H1 (cell line): Measurements from ENCODE around the gene RHBDF2.

Experiments used
- CTCF ChIP-seq, 3 experiments: IDR thresholded peaks; 1 replicate in 2 of 3; 2 replicates in 1 of 3; pipeline versions ENCODE4 v1.5.1 to v1.6.1; 2011; ENCODE audit warnings: low read length in 3 of 3, mild to moderate bottlenecking in 3 of 3, inconsistent platforms in 2 of 3, low read depth in 1 of 3, moderate library complexity in 1 of 3; ENCODE audit not compliant: insufficient read depth in 1 of 3; ENCODE audit errors: control extremely low read depth in 1 of 3
- GTF2F1 ChIP-seq: IDR thresholded peaks from 2 replicates; pipeline ENCODE4 v1.6.1; 2012; ENCODE audit warnings: low read depth, low read length, improper control_type of control experiment, borderline replicate concordance
- POLR2A ChIP-seq, 2 experiments: IDR thresholded peaks; 1 replicate in 1 of 2; 2 replicates in 1 of 2; pipeline ENCODE4 v1.6.1; 2011; ENCODE audit warnings: low read depth in 2 of 2, low read length in 2 of 2, mild to moderate bottlenecking in 2 of 2; ENCODE audit errors: control extremely low read depth in 1 of 2
- POLR2AphosphoS5 ChIP-seq: IDR thresholded peaks from 2 replicates; pipeline ENCODE4 v1.6.1; 2011; ENCODE audit warnings: low read depth, low read length
- RNF2 ChIP-seq: fragments of 200-900, 300-1000 bp; sonication (generic); IDR thresholded peaks from 2 replicates; pipeline ENCODE4 v1.7.1; 2016; ENCODE audit warnings: borderline replicate concordance, low read depth, mild to moderate bottlenecking, antibody characterized with exemption, low read length; ENCODE audit not compliant: poor library complexity, severe bottlenecking; ENCODE audit errors: missing control alignments
- SP4 ChIP-seq: IDR thresholded peaks from 2 replicates; pipeline ENCODE4 v1.6.1; 2012; ENCODE audit warnings: low read length, inconsistent platforms
- TCF12 ChIP-seq: IDR thresholded peaks from 2 replicates; pipeline ENCODE4 v1.6.1; 2011; ENCODE audit warnings: low read depth, mild to moderate bottlenecking, low read length

GRCh38 chr17:76477576-76477975 is 23.6 kb downstream of the RHBDF2 start:
- no peak for TF ChIP-seq TCF12
- no peak for TF ChIP-seq POLR2A (IDR thresholded peaks at IDR 0.05; ENCODE audit: control extremely low read depth in 1 of 2, low read depth in 2 of 2, low read length in 2 of 2)
- TF ChIP-seq RNF2 = no peak
- TF ChIP-seq POLR2AphosphoS5 = no peak
- no peak for TF ChIP-seq GTF2F1
- TF ChIP-seq CTCF (IDR thresholded peaks at IDR 0.05; ENCODE audit: control extremely low read depth in 1 of 3, insufficient read depth in 1 of 3, low read depth in 1 of 3, low read length in 3 of 3) = no peak
- no peak for TF ChIP-seq SP4
